HG02840 (cell line): ENCODE data around the gene ACKR4.
"Not testable (repeated sequence)": the region's sequence is repeated elsewhere in the genome, so short reads cannot be mapped to it uniquely, and the experiment has no call there.

Experiments
- ATAC-seq: cut with Tn5 transposase; IDR thresholded peaks from one replicate; pipeline ENCODE4 v1.9.1; 2021; ENCODE audit warnings: mild to moderate bottlenecking, moderate library complexity, moderate number of reproducible peaks; ENCODE audit not compliant: unreplicated experiment, low FRiP score

ACKR4 gene

DNA sequence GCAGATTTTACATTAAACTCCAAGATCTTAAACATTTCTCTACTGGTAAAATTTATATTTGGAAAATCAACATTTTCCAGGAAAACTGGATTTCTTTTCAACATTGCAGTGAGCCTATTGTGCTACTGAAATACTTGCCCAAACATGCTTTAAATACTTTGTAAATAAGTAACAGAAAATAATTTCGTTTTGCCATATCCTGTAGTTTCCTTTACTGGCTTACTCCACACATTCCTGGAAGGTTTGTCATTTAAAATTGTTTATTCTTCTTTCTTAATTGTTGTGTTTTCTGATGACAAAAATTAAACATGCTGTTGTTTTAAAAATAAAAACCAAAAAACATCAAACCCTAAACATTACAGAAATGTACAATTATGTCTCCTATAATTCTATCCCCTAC is 40.5 kb downstream of the ACKR4 start:
- no peak for ATAC-seq

DNA sequence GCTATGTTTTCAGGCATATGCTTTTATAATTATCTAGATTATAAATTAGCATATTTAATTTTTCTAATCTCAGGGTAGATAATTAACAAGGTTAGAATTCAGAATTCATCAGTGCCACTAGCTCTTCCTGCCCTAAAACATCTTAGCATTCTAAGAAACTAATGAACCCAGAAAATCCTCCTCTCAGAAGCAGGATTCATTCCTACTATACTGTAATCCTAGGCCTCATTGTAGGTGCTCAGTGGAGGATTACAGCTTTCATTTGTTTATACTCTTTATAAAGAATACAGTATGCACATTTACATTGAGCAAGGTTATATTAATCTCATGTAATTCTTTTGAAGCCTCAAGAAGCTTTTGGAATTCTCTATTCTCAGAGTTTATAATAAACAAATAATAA is 41.6 kb downstream of the ACKR4 start:
- no peak for ATAC-seq

DNA sequence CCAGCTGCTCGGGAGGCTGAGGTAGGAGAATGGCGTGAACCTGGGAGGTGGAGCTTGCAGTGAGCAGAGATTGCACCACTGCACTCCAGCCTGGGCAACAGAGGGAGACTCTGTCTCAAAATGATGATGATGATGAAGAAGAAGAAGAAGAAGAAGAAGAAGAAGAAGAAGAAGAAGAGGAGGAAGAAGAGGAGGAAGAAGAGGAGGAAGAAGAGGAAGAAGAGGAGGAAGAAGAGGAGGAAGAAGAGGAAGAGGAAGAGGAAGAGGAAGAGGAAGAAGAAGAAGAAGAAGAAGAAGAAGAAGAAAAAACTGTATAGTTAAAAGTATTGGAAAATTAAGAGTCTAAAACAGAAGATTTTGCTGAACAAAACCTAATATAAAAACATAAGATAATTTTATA is 44.4 kb downstream of the ACKR4 start:
- ATAC-seq = not testable (repeated sequence)

DNA sequence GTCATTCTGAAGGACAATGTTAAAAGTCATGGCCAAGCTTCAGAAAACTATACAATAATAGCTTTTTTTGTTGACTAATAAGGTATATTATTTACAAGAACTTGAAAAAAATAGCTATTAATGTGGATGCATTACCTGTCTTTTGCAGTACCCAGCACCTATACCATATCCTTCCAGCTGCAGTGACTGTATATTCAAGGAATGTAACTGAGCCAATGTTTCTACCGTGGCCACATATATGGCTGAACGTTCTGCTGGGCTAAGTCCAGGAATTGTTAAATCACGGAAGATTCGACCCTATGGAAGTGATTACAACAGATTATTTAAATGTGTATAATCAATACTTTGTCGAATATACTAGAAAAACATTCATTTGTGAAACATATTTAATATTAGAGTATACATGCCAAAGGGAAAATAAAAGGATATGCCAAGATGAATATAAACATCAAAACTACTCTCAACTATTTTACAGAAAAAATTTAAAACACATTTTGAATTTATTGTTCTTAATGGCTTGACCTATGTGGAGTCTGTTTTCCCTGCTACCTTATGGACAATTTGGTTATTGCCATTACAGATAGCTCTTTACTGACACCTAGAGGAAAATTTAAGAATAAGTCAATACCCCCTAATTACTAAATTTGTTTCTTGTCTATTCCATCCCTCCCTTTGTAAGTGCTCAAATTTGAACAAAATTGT is 44.9 kb downstream of the ACKR4 start:
- no peak for ATAC-seq

DNA sequence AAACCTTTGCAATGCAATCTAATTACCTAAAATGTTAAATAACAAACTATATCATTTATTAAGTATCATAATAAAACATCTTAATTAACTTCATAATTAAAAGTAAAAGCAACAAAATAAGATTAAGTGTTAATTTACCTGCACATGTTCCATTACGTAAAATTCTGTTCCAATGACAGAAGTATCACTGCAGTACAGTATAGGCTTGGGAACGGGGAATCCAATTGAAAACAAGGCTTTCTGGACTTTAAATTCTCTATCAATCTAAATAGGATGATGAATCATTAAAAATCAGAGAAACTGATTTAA is 45.4 kb downstream of the ACKR4 start:
- no peak for ATAC-seq

DNA sequence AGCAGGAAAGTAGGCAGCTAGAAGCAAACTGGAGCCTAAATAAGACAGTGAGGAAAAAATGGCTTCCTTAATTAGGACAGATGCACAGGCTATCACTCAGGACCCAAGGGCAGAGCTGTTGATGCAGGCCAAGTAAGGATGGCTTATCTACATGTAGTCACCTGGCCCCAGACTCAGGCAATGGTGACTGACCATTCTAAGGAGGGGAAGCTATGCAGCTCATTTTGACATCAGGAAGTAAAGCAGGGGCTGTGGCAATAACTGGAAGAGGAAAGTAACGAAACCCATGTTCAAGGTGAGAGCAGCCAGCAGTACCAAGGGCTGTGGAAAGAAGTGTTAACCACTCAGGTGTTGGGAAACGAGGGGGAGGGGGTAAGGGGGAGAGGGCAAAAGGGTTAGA is 46.3 kb downstream of the ACKR4 start:
- no peak for ATAC-seq

DNA sequence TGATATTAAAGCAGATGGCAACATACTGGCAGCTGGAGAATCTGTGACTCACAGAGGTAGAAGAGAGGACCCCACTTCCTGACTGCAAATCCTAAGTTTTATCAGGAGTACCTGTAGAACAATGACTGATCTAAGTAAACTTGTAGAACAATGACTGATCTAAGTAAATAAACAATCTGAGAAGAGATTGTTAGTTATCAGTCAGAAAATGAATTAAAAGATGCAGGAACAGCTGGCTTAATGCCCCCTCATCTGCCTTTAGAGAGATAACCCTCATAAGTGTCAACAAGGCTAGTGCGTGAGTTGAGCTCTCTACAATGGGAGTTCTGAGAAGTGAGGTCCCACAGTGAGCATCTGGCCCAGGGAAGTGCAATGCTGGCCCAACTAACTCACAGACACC is 48.0 kb downstream of the ACKR4 start:
- ATAC-seq = no peak

DNA sequence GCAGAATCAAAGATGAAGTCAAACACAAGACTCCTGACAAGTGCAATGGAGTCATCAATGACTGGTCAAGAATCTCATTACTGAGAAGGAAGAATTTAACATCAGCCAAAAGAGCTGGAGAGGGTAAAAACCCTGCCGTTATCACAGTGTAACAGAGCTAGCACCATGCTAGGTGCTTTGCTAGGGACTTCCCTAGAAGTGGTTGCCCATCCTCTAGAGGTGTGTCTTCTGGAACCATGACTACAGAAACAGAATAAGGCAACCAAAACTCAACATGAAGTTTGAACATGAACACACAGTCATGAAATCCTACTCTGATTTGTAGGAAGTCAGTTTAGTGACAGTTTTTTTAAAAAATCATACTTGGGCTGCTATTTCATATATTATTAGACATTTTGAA is 53.1 kb downstream of the ACKR4 start:
- ATAC-seq = no peak
